ENCODE data around the gene HNRNPL. TPM values are rescaled to one million over a fixed set of nuclear protein-coding genes. Genes with fewer than 3 reads are reported as not detected.

The HNRNPL gene
- total and polyA plus RNA-seq, 9 of the 15 experiments (the other 6 are each of a cell fraction or from before 2014, with no cell fraction given) = 39.5 to 610 (median 299) TPM

GRCh38 chr19:38849860-38850435 lies at the start of gene HNRNPL (continued):
- TF ChIP-seq THRA (IDR thresholded peaks at IDR 0.05) (no peak), FIP1L1 (IDR thresholded peaks at IDR 0.05; ENCODE audit: low read depth, low read length, poor library complexity, severe bottlenecking) (no peak), L3MBTL2 (IDR thresholded peaks at IDR 0.05) (no peak), ILK (tag; IDR thresholded peaks at IDR 0.05; ENCODE audit: borderline replicate concordance, low read depth) (no peak), SMARCC2 (IDR thresholded peaks at IDR 0.05; ENCODE audit: low read depth) (no peak), ZNF174 (CRISPR knock-in tag; IDR thresholded peaks at IDR 0.05) (no peak), ETS1 (conservative IDR thresholded peaks at IDR 0.05; ENCODE audit: control insufficient read depth, low read depth, low read length) (no peak), PCBP1 (IDR thresholded peaks at IDR 0.05; ENCODE audit: low read depth, low read length, poor library complexity, severe bottlenecking) (no peak), HMGN3 (IDR thresholded peaks at IDR 0.05; ENCODE audit: borderline replicate concordance, extremely low read depth, insufficient read length, low read depth, low read length) (no peak), SIN3A (IDR thresholded peaks at IDR 0.05; ENCODE audit: borderline replicate concordance in 2 of 2, control insufficient read depth in 1 of 2, low read depth in 2 of 2, low read length in 2 of 2) (no peak), ZNF57 (CRISPR knock-in tag; IDR thresholded peaks at IDR 0.05) (no peak), ZNF197 (CRISPR knock-in tag; IDR thresholded peaks at IDR 0.05; ENCODE audit: low read depth) (no peak), NFRKB (IDR thresholded peaks at IDR 0.05; ENCODE audit: low read depth) (peak; percentile 98), SP1 (CRISPR knock-in tag; IDR thresholded peaks at IDR 0.05) (peak; percentile 99), RFX7 (CRISPR knock-in tag; IDR thresholded peaks at IDR 0.05) (no peak), E2F1 (CRISPR knock-in tag; IDR thresholded peaks at IDR 0.05) (peak; percentile 89), MNT (conservative IDR thresholded peaks at IDR 0.05) (no peak; a peak in 2 of 4 replicates), POLR3A (IDR thresholded peaks at IDR 0.05; ENCODE audit: borderline replicate concordance, extremely low read depth, insufficient read depth, insufficient read length) (no peak)
